Stimulated activated CD4-positive, alpha-beta T cell treated with anti-CD3 and anti-CD28 coated beads, TNF-alpha, amount 100 ng/mL, for 1 hour (primary cell): ENCODE data around the gene RBP4.
"Not testable (repeated sequence)": the region's sequence is repeated elsewhere in the genome, so short reads cannot be mapped to it uniquely, and the experiment has no call there.

Experiments used
- DNase-seq, 3 donors: peaks; one replicate each; pipeline ENCODE4 v3.0.0-alpha.2; 2020; ENCODE audit warnings: low read depth in 3 of 3, low spot score in 1 of 3

The RBP4 gene

GRCh38 chr10:93566435-93567276, 34.4 kb downstream of the RBP4 start, which contains the start of gene FFAR4:
TSS of gene FFAR4 (plus strand) at chr10:93566665. CDS start at chr10:93566721, 56 bp downstream.
- DNase-seq = no peak

GRCh38 chr10:93565446-93565845, 35.6 kb downstream of the RBP4 start:
- no peak for DNase-seq

- no peak for DNase-seq
Observed at GRCh38 chr10:93560541-93560940, 40.5 kb downstream of the RBP4 start.

DNA sequence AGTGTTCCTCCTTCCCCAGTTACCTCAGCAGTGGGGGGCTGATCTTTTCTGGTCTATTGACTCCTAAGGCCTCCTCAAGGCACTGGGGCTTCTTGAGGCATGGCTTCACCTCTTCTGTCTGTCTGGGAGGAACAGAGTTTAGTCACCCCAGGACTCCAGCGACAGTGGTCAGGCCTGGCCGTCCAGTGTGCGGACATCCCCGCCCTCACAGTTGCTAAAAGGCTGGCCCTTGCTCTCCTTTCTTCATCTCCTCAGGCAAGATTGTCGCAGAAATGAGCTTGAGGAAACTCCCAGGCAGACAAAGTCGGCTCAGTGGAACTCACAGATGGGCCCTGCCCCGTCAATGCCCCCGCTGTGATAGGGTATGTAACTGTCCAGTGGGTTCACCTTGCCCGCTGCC, 41.5 kb downstream of the RBP4 start:
- no peak for DNase-seq

- DNase-seq = peak in 1 of 3 donors; percentile 8
Observed at GRCh38 chr10:93554760-93555432, 46.1 kb downstream of the RBP4 start.

GRCh38 chr10:93554316-93554663, 46.7 kb downstream of the RBP4 start:
- no peak for DNase-seq

- DNase-seq = no peak
Observed at GRCh38 chr10:93553482-93554315, 47.3 kb downstream of the RBP4 start.

DNA sequence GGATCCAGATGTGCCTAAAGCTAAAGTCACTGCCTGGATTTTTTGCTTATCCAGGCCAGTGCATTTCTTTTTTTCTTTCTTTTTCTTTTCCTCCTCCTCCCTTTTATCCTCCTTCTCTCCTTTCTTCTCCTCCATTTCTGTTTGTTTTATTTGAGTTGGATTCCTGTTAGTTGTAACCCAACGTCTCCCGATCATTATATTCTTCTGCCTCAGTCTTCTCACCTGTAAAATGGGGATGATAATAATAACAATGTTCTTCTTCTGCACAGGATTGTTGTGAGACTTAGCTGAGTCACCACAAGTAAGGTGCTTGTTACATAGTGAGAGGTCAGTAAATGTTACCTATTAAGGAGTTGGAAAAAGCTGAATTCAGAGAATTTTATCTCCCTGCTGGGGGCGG, 48.3 kb downstream of the RBP4 start:
- DNase-seq = no peak

GRCh38 chr10:93550606-93551005, 50.4 kb downstream of the RBP4 start:
- no peak for DNase-seq

DNA sequence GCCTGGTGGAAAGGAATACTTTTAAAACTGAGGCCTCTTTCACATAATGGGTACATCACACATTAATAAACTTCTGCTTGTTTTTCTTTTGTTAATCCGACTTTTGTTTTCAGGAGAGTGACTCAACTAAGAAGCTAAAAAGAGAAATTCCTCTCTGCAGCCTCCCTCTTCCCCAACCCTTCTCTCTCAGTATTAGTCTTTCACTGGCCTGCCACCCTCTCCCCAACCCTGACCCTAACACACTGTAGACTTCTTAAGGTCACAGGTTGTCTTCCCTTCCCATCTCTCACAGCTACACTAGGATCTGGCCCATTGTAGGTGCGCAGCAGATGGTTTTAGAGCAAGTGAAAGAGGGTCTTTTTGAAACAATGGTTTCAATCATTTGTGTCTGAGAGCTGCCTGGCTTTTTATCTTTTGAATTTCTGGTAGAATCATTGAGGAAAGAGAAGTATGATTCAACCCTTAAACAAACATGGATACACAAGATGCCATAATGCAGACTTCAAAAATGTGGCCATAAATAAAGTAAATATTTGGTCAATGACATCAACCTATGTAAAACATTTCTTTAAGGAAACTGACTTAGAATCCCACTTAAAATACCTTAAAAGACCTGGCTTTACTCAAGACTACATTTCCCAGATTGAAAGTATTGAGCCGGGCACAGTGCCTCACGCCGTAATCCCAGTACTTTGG, 52.5 kb downstream of the RBP4 start:
- DNase-seq = no peak

- DNase-seq = no peak
Observed at GRCh38 chr10:93547522-93547921, 53.5 kb downstream of the RBP4 start.

GRCh38 chr10:93546995-93547394, 54.0 kb downstream of the RBP4 start:
- not testable (repeated sequence) for DNase-seq

- no peak for DNase-seq
Observed at GRCh38 chr10:93542358-93542791, 58.7 kb downstream of the RBP4 start.
